ENCODE measurements around the gene DSC3.

- no peak for TF ChIP-seq ZNF362 (tag by site-specific recombination; IDR thresholded peaks at IDR 0.05)
- TF ChIP-seq MYNN (tag by site-specific recombination; IDR thresholded peaks at IDR 0.05; ENCODE audit: borderline replicate concordance) = no peak
- no peak for TF ChIP-seq CTCF (tag by site-specific recombination; IDR thresholded peaks at IDR 0.05)
- TF ChIP-seq EGR2 (tag by site-specific recombination; IDR thresholded peaks at IDR 0.05; ENCODE audit: low read depth) = no peak
- TF ChIP-seq ZNF449 (tag by site-specific recombination; IDR thresholded peaks at IDR 0.05) = no peak
Observed at GRCh38 chr18:31048216-31048615, 5.7 kb upstream of the DSC3 start.
